ENCODE results near the gene MTRF1L. TPM values are rescaled to one million over a fixed set of nuclear protein-coding genes. Genes with fewer than 3 reads are reported as not detected.
A peak's percentile ranks its signal among the peaks of the same experiment; 100 is the strongest.

The MTRF1L gene, protein sequence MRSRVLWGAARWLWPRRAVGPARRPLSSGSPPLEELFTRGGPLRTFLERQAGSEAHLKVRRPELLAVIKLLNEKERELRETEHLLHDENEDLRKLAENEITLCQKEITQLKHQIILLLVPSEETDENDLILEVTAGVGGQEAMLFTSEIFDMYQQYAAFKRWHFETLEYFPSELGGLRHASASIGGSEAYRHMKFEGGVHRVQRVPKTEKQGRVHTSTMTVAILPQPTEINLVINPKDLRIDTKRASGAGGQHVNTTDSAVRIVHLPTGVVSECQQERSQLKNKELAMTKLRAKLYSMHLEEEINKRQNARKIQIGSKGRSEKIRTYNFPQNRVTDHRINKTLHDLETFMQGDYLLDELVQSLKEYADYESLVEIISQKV
- total RNA-seq = 10 to 100 TPM; 17.3 to 18.3 TPM
- polyA plus RNA-seq = 1 to 10 TPM; 5.1 to 6.6 TPM

DNA sequence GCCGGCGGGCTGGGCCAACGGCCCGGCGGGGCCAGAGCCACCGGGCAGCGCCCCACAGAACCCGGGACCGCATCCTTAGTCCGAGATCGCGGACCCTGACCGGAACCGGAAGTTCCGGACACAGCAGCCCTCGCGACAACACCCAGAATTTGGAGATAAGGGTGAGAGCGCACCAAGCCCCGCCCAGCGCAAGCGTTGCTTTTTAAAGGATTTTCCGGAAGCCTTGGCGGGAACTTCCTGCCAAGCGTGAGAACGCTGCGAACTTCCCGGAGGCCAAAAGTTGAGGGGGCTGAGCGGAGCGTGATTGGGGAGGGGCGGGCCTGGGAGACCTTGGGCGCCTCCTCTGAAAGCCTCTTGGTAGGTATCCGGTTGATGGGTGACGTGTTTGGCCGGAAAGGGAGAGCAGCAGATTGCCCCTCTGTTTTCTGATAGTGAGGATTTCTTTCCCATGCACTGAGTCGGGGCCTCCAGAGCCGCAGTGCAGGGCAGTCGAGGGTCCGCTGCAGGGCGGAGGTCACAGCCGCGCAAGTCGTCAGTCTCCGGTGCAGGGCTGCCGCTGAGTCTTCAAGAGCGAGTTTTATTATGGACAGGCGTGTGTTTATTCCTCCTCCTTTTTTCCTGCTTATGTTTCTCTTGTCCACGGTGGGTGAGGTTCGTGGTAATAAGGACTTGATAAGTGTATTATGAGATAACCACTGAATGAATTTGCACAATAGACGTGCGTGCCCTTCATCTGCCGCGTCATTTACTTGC, at the start of gene MTRF1L:
MTRF1L (minus strand) TSS at position 97 of the 753 bp plus-strand sequence; CDS start at position 73, 24 bp downstream.
- no peaks in the 10 kb centered on the region for H3K9me3 Mint-ChIP-seq
- peak; percentile 73 to 89 (median 77) for DNase-seq
- H3K4me1 Mint-ChIP-seq = peaks cover 34 to 48% (median 41%) of the 10 kb centered on the region in 4 donors
- H3K27me3 Mint-ChIP-seq = no peaks in the 10 kb centered on the region
- Histone ChIP-seq H3K36me3 (ENCODE audit: insufficient read depth, low read length) (no peaks in the 10 kb centered on the region), H3K4me1 (ENCODE audit: insufficient read depth, low read length) (peaks cover 43% of the 10 kb centered on the region), H3K9me3 (ENCODE audit: control insufficient read depth in 1 of 2, low read length in 2 of 2) (no peaks in the 10 kb centered on the region), H3K27ac (ENCODE audit: low read depth, low read length) (peak within 1 kb of the TSS; percentile 82), H3K27me3 (ENCODE audit: insufficient read depth, low read length) (no peaks in the 10 kb centered on the region), H3K4me3 (ENCODE audit: low read length in 2 of 2) (peak within 1 kb of the TSS; percentile 89 to 92)
- ChIA-PET POLR2A (ENCODE audit: partially characterized antibody) (interaction anchor here (0.7 to 2.9 kb wide), 3 partner anchors 18 to 1293 kb away, joined by 3 to 17 read pairs (median 3); partner anchors contain the start of gene FBXO5), CTCF (ENCODE audit: partially characterized antibody) (interaction anchor here (1.1 to 2.2 kb wide), 3 partner anchors 17 to 20 kb away, joined by 3 to 8 read pairs (median 3); partner anchors contain the start of gene FBXO5)
- H3K36me3 Mint-ChIP-seq = peaks cover 10 to 25% of the 10 kb centered on the region in 2 donors
- intact Hi-C loops (cut with micrococcal nuclease) = loop anchor here (2.0 to 10.0 kb wide), 3 partner anchors 20 to 1732 kb away; partner anchors contain the start of genes FBXO5 and SCAF8
- H3K4me3 Mint-ChIP-seq = peak within 1 kb of the TSS; percentile 94 to 98 (median 96)
- H3K27ac Mint-ChIP-seq = peak within 1 kb of the TSS; percentile 82 to 97 (median 94)

DNA sequence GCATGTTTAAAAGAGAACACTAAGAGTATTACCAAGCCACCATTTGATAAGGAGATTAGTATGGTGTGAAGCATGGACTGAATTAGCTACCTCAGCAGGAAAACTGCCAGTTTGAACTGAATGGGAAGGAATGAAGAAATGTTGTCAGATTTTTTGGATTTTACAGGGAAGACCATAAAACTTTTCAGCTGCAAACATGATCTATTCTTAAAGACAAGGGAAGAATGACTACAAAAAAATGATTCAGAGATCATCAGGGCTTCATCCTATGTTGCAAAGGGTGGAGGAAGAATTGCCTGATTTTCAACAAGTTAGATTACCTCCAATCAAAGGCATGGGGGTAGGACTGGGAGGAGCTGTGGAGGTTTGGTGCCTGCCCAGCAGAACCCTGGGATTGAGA, 49.3 kb upstream of the MTRF1L start:
- no peak overlapping the region for H3K27ac Mint-ChIP-seq
- no peaks in the 10 kb centered on the region for H3K27me3 ChIP-seq (ENCODE audit: insufficient read depth, low read length)
- H3K9me3 Mint-ChIP-seq = peaks cover 0 to 3% (median 0%) of the 10 kb centered on the region in 8 donors
- H3K36me3 Mint-ChIP-seq = no peaks in the 10 kb centered on the region
- H3K36me3 ChIP-seq (ENCODE audit: insufficient read depth, low read length) = no peaks in the 10 kb centered on the region
- no peaks in the 10 kb centered on the region for H3K9me3 ChIP-seq (ENCODE audit: control insufficient read depth in 1 of 2, low read length in 2 of 2)
- intact Hi-C loops (cut with micrococcal nuclease) = no loop called here
- CTCF ChIA-PET (ENCODE audit: partially characterized antibody) = no interaction called here
- no peak overlapping the region for H3K4me3 Mint-ChIP-seq
- H3K27ac ChIP-seq (ENCODE audit: low read depth, low read length) = no peak overlapping the region
- POLR2A ChIA-PET (ENCODE audit: partially characterized antibody) = no interaction called here
- H3K27me3 Mint-ChIP-seq = peaks cover 0 to 4% of the 10 kb centered on the region in 2 donors
- no peaks in the 10 kb centered on the region for H3K4me1 Mint-ChIP-seq
- no peak for DNase-seq
- H3K4me3 ChIP-seq (ENCODE audit: low read length in 2 of 2) = no peak overlapping the region
- no peaks in the 10 kb centered on the region for H3K4me1 ChIP-seq (ENCODE audit: insufficient read depth, low read length)

- Histone ChIP-seq H3K4me3 (ENCODE audit: low read length in 2 of 2) (no peak overlapping the region), H3K27ac (ENCODE audit: low read depth, low read length) (no peak overlapping the region), H3K27me3 (ENCODE audit: insufficient read depth, low read length) (no peaks in the 10 kb centered on the region), H3K9me3 (ENCODE audit: control insufficient read depth in 1 of 2, low read length in 2 of 2) (no peaks in the 10 kb centered on the region), H3K4me1 (ENCODE audit: insufficient read depth, low read length) (no peaks in the 10 kb centered on the region), H3K36me3 (ENCODE audit: insufficient read depth, low read length) (no peaks in the 10 kb centered on the region)
- intact Hi-C loops (cut with micrococcal nuclease) = no loop called here
- H3K9me3 Mint-ChIP-seq = peaks cover 0 to 3% (median 0%) of the 10 kb centered on the region in 8 donors
- no peaks in the 10 kb centered on the region for H3K36me3 Mint-ChIP-seq
- POLR2A ChIA-PET (ENCODE audit: partially characterized antibody) = no interaction called here
- H3K4me3 Mint-ChIP-seq = no peak overlapping the region
- H3K4me1 Mint-ChIP-seq = no peaks in the 10 kb centered on the region
- peaks cover 0 to 1% of the 10 kb centered on the region in 2 donors for H3K27me3 Mint-ChIP-seq
- CTCF ChIA-PET (ENCODE audit: partially characterized antibody) = no interaction called here
- no peak overlapping the region for H3K27ac Mint-ChIP-seq
- no peak for DNase-seq
Observed at GRCh38 chr6:153048631-153049030, 46.1 kb upstream of the MTRF1L start.

DNA sequence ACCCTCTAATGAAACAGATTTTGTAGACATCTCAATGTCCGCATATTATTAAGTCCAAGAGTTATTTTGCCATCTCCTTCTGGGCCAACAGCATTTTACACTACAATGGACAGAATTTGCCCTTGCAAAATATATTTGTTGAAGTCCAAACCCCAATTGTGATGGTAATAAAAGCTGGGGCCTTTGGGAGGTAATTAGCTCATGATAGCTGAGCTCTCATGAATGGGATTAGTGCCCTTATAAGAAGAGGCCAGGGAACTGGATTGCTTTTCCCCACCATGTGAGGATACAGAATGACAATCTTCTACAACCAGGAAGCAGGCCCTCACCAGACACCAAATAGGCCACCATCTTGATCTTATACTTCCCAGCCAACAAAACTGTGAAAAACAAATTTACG, 44.9 kb upstream of the MTRF1L start:
- Mint-ChIP-seq H3K9me3 (no peaks in the 10 kb centered on the region), H3K36me3 (no peaks in the 10 kb centered on the region), H3K4me1 (no peaks in the 10 kb centered on the region), H3K4me3 (no peak overlapping the region), H3K27ac (no peak overlapping the region), H3K27me3 (peaks cover 0 to 1% of the 10 kb centered on the region in 2 donors)
- no peaks in the 10 kb centered on the region for H3K9me3 ChIP-seq (ENCODE audit: control insufficient read depth in 1 of 2, low read length in 2 of 2)
- H3K36me3 ChIP-seq (ENCODE audit: insufficient read depth, low read length) = no peaks in the 10 kb centered on the region
- CTCF ChIA-PET (ENCODE audit: partially characterized antibody) = interaction anchor here (0.8 kb wide), 1 partner anchor 13 kb away, joined by 3 read pairs; no protein-coding TSS in a partner anchor
- no peaks in the 10 kb centered on the region for H3K4me1 ChIP-seq (ENCODE audit: insufficient read depth, low read length)
- no peaks in the 10 kb centered on the region for H3K27me3 ChIP-seq (ENCODE audit: insufficient read depth, low read length)
- H3K4me3 ChIP-seq (ENCODE audit: low read length in 2 of 2) = no peak overlapping the region
- intact Hi-C loops (cut with micrococcal nuclease) = no loop called here
- no peak for DNase-seq
- POLR2A ChIA-PET (ENCODE audit: partially characterized antibody) = no interaction called here
- H3K27ac ChIP-seq (ENCODE audit: low read depth, low read length) = no peak overlapping the region

- Histone ChIP-seq H3K4me3 (ENCODE audit: low read length in 2 of 2) (no peak overlapping the region), H3K27ac (ENCODE audit: low read depth, low read length) (no peak overlapping the region), H3K36me3 (ENCODE audit: insufficient read depth, low read length) (no peaks in the 10 kb centered on the region), H3K4me1 (ENCODE audit: insufficient read depth, low read length) (no peaks in the 10 kb centered on the region), H3K27me3 (ENCODE audit: insufficient read depth, low read length) (no peaks in the 10 kb centered on the region), H3K9me3 (ENCODE audit: control insufficient read depth in 1 of 2, low read length in 2 of 2) (no peaks in the 10 kb centered on the region)
- CTCF ChIA-PET (ENCODE audit: partially characterized antibody) = no interaction called here
- H3K4me3 Mint-ChIP-seq = no peak overlapping the region
- H3K4me1 Mint-ChIP-seq = no peaks in the 10 kb centered on the region
- H3K9me3 Mint-ChIP-seq = no peaks in the 10 kb centered on the region
- no peak for DNase-seq
- H3K36me3 Mint-ChIP-seq = no peaks in the 10 kb centered on the region
- intact Hi-C loops (cut with micrococcal nuclease) = no loop called here
- H3K27ac Mint-ChIP-seq = no peak overlapping the region
- POLR2A ChIA-PET (ENCODE audit: partially characterized antibody) = no interaction called here
- H3K27me3 Mint-ChIP-seq = peaks cover 0 to 1% of the 10 kb centered on the region in 2 donors
Observed at GRCh38 chr6:153045271-153045670, 42.8 kb upstream of the MTRF1L start.

- H3K27me3 ChIP-seq (ENCODE audit: insufficient read depth, low read length) = no peaks in the 10 kb centered on the region
- H3K4me3 ChIP-seq (ENCODE audit: low read length in 2 of 2) = no peak overlapping the region
- no peaks in the 10 kb centered on the region for H3K36me3 ChIP-seq (ENCODE audit: insufficient read depth, low read length)
- ChIA-PET CTCF (ENCODE audit: partially characterized antibody) (no interaction called here), POLR2A (ENCODE audit: partially characterized antibody) (no interaction called here)
- no peak for DNase-seq
- intact Hi-C loops (cut with micrococcal nuclease) = no loop called here
- H3K27ac Mint-ChIP-seq = no peak overlapping the region
- H3K4me1 Mint-ChIP-seq = no peaks in the 10 kb centered on the region
- H3K4me1 ChIP-seq (ENCODE audit: insufficient read depth, low read length) = no peaks in the 10 kb centered on the region
- H3K27ac ChIP-seq (ENCODE audit: low read depth, low read length) = no peak overlapping the region
- peaks cover 0 to 3% of the 10 kb centered on the region in 2 donors for H3K27me3 Mint-ChIP-seq
- H3K36me3 Mint-ChIP-seq = no peaks in the 10 kb centered on the region
- no peaks in the 10 kb centered on the region for H3K9me3 ChIP-seq (ENCODE audit: control insufficient read depth in 1 of 2, low read length in 2 of 2)
- H3K9me3 Mint-ChIP-seq = no peaks in the 10 kb centered on the region
- H3K4me3 Mint-ChIP-seq = no peak overlapping the region
Observed at GRCh38 chr6:153044295-153044694, 41.8 kb upstream of the MTRF1L start.

DNA sequence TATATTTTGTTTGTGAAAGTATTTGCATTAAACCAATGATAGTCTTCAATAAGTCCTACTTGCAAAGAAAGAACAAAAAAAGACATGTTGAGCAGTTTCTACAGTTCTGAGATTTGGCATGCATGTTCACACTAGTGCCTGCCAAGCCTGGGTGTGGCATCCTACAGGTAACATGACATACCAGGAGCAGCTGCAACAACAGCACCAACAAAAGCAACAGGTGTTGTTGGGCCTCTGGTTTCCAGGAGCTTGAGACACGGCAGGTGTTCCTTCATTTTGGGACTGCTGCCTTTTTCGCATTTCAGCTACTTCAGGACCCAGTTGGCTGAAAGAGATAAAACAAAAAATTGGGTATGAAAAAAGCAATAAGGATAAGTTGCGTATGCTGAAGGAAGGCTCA, 41.2 kb upstream of the MTRF1L start:
- no peak overlapping the region for H3K27ac ChIP-seq (ENCODE audit: low read depth, low read length)
- Mint-ChIP-seq H3K9me3 (no peaks in the 10 kb centered on the region), H3K36me3 (no peaks in the 10 kb centered on the region), H3K4me1 (no peaks in the 10 kb centered on the region), H3K27ac (no peak overlapping the region), H3K27me3 (peaks cover 0 to 3% of the 10 kb centered on the region in 2 donors), H3K4me3 (no peak overlapping the region)
- intact Hi-C loops (cut with micrococcal nuclease) = no loop called here
- no peak overlapping the region for H3K4me3 ChIP-seq (ENCODE audit: low read length in 2 of 2)
- ChIA-PET CTCF (ENCODE audit: partially characterized antibody) (no interaction called here), POLR2A (ENCODE audit: partially characterized antibody) (no interaction called here)
- no peak for DNase-seq
- no peaks in the 10 kb centered on the region for H3K27me3 ChIP-seq (ENCODE audit: insufficient read depth, low read length)
- no peaks in the 10 kb centered on the region for H3K9me3 ChIP-seq (ENCODE audit: control insufficient read depth in 1 of 2, low read length in 2 of 2)
- H3K4me1 ChIP-seq (ENCODE audit: insufficient read depth, low read length) = no peaks in the 10 kb centered on the region
- H3K36me3 ChIP-seq (ENCODE audit: insufficient read depth, low read length) = no peaks in the 10 kb centered on the region

Measured in CD4-positive, alpha-beta memory T cell (primary cell).